Measurements from ENCODE around the gene MSRB1.

DNA sequence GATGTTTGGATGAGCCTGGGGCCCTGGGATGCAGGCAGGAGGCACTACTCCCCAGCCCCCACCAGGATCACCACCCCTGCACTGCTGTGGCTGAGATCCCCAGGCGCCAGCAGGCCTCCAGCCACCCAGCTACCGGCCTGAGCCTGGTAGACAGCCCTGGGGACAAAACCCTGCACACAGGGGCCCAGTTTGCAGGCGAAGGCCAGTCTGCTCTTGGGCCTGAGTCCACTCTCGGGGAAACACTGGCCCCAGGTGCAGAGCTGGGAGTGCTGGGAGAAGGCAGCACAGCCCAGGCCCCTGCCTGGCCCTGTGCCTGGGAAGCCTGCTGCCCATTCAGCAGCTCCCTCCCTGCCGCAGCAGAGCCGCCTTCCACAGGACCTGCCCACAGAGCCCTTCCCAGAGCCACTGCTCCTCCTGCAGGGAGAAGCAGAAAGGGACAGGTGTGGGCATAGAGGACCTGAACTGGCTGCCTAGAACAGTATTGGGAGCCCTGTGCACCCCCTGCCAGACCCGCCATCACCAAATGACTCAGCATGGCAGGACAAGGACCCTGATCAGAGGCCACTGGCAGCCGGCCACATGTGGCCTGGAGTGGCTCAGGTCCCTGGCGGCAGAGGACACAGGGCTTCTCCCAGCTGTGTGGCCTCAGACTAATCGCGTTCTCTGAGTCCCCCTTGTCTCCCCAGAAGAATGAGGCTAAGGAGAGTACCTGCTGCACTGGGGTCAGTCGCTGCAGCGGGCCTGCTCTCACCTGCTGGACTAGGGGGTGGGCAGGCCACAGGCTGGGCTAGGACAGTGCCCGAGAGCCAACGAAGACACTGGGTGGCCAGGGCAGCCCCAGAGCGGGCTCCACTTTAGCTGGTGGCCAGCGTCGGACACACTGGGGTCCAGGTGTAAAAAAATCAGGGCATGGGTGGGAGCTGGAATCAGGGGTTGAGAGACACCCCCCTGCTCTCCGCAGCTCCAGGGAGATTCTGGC is 10.7 kb downstream of the MSRB1 start:
- TF ChIP-seq, protein P1, sequence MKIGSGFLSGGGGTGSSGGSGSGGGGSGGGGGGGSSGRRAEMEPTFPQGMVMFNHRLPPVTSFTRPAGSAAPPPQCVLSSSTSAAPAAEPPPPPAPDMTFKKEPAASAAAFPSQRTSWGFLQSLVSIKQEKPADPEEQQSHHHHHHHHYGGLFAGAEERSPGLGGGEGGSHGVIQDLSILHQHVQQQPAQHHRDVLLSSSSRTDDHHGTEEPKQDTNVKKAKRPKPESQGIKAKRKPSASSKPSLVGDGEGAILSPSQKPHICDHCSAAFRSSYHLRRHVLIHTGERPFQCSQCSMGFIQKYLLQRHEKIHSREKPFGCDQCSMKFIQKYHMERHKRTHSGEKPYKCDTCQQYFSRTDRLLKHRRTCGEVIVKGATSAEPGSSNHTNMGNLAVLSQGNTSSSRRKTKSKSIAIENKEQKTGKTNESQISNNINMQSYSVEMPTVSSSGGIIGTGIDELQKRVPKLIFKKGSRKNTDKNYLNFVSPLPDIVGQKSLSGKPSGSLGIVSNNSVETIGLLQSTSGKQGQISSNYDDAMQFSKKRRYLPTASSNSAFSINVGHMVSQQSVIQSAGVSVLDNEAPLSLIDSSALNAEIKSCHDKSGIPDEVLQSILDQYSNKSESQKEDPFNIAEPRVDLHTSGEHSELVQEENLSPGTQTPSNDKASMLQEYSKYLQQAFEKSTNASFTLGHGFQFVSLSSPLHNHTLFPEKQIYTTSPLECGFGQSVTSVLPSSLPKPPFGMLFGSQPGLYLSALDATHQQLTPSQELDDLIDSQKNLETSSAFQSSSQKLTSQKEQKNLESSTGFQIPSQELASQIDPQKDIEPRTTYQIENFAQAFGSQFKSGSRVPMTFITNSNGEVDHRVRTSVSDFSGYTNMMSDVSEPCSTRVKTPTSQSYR (CRISPR knock-in tag; IDR thresholded peaks at IDR 0.05) = no peak
- TF ChIP-seq JUN (CRISPR knock-in tag; IDR thresholded peaks at IDR 0.05) = no peak
- TF ChIP-seq, protein P2, sequence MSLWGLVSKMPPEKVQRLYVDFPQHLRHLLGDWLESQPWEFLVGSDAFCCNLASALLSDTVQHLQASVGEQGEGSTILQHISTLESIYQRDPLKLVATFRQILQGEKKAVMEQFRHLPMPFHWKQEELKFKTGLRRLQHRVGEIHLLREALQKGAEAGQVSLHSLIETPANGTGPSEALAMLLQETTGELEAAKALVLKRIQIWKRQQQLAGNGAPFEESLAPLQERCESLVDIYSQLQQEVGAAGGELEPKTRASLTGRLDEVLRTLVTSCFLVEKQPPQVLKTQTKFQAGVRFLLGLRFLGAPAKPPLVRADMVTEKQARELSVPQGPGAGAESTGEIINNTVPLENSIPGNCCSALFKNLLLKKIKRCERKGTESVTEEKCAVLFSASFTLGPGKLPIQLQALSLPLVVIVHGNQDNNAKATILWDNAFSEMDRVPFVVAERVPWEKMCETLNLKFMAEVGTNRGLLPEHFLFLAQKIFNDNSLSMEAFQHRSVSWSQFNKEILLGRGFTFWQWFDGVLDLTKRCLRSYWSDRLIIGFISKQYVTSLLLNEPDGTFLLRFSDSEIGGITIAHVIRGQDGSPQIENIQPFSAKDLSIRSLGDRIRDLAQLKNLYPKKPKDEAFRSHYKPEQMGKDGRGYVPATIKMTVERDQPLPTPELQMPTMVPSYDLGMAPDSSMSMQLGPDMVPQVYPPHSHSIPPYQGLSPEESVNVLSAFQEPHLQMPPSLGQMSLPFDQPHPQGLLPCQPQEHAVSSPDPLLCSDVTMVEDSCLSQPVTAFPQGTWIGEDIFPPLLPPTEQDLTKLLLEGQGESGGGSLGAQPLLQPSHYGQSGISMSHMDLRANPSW (CRISPR knock-in tag; conservative IDR thresholded peaks at IDR 0.05; ENCODE audit: low read depth) = no peak
- TF ChIP-seq TCF7 (CRISPR knock-in tag; IDR thresholded peaks at IDR 0.05; ENCODE audit: low read depth) = no peak
- TF ChIP-seq, protein P3, sequence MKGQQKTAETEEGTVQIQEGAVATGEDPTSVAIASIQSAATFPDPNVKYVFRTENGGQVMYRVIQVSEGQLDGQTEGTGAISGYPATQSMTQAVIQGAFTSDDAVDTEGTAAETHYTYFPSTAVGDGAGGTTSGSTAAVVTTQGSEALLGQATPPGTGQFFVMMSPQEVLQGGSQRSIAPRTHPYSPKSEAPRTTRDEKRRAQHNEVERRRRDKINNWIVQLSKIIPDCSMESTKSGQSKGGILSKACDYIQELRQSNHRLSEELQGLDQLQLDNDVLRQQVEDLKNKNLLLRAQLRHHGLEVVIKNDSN (CRISPR knock-in tag; IDR thresholded peaks at IDR 0.05) = no peak

Data from WTC11 (cell line).